Measurements from ENCODE around the gene HERC3. TPM values are rescaled to one million over a fixed set of nuclear protein-coding genes. Genes with fewer than 3 reads are reported as not detected.

HERC3 gene
- polyA plus RNA-seq, 3 donors: 30.5 to 36.9 (median 36.7) TPM

GRCh38 chr4:88614058-88614457 lies 21.8 kb downstream of the HERC3 start:
- no peak for DNase-seq
- Histone ChIP-seq H3K4me1 (ENCODE audit: control insufficient read depth in 1 of 2, insufficient read depth in 2 of 2, low read length in 2 of 2) (peaks cover 7 to 12% of the 10 kb centered on the region in 2 donors), H3K79me2 (ENCODE audit: insufficient read depth, low read length) (peaks cover 88% of the 10 kb centered on the region), H3K27me3 (ENCODE audit: control insufficient read depth in 2 of 2, insufficient read depth in 2 of 2, low read length in 2 of 2) (no peaks in the 10 kb centered on the region), H4K20me1 (ENCODE audit: insufficient read depth, low read length) (peaks cover 100% of the 10 kb centered on the region), H3K4me2 (replicated peaks; ENCODE audit: extremely low read depth, low read length, poor library complexity, severe bottlenecking) (no peak overlapping the region), H3K9ac (ENCODE audit: insufficient read depth, low read length, poor library complexity, severe bottlenecking) (no peak overlapping the region), H3K27ac (ENCODE audit: low read depth in 1 of 2, low read length in 2 of 2) (no peak overlapping the region), H3K4me3 (replicated peaks in 1 of 3; ENCODE audit: low read depth in 2 of 3, low read length in 3 of 3) (no peak overlapping the region), H3K9me3 (replicated peaks in 1 of 2; ENCODE audit: control insufficient read depth in 1 of 2, insufficient read depth in 1 of 2, low read length in 2 of 2) (no peaks in the 10 kb centered on the region), H2AFZ (ENCODE audit: insufficient read depth, low read depth, low read length, poor library complexity, severe bottlenecking) (no peak overlapping the region), H3K36me3 (replicated peaks in 1 of 2; ENCODE audit: control insufficient read depth in 1 of 2, insufficient read depth in 2 of 2, low read length in 2 of 2) (peaks cover 13 to 77% of the 10 kb centered on the region in 2 donors)
- Mint-ChIP-seq H3K36me3 (peaks cover 48 to 69% of the 10 kb centered on the region in 2 donors), H3K27me3 (ENCODE audit: low read depth in 3 of 3) (no peaks in the 10 kb centered on the region), H3K4me1 (peaks cover 38% of the 10 kb centered on the region), H3K9me3 (no peaks in the 10 kb centered on the region), H3K4me3 (no peak overlapping the region), H3K27ac (peak overlapping the region in 2 of 7 donors; percentile 57 to 66)
- WGBS (ENCODE audit: insufficient coverage): no CpG with 5 or more reads among the region's 1 CpG
- no peak for TF ChIP-seq CTCF (IDR thresholded peaks at IDR 0.05)
- intact Hi-C loops (cut with micrococcal nuclease): no loop called here

GRCh38 chr4:88616275-88617150 lies 24.2 kb downstream of the HERC3 start:
- H3K4me1 ChIP-seq (ENCODE audit: control insufficient read depth in 1 of 2, insufficient read depth in 2 of 2, low read length in 2 of 2): peaks cover 0 to 6% of the 10 kb centered on the region in 2 donors
- no peaks in the 10 kb centered on the region for H3K9me3 ChIP-seq (replicated peaks in 1 of 2; ENCODE audit: control insufficient read depth in 1 of 2, insufficient read depth in 1 of 2, low read length in 2 of 2)
- H3K27me3 Mint-ChIP-seq (ENCODE audit: low read depth in 3 of 3): peaks cover 0 to 1% (median 0%) of the 10 kb centered on the region in 3 donors
- H3K9me3 Mint-ChIP-seq: no peaks in the 10 kb centered on the region
- H4K20me1 ChIP-seq (ENCODE audit: insufficient read depth, low read length): peaks cover 100% of the 10 kb centered on the region
- H3K36me3 Mint-ChIP-seq: peaks cover 48 to 63% of the 10 kb centered on the region in 2 donors
- H2AFZ ChIP-seq (ENCODE audit: insufficient read depth, low read depth, low read length, poor library complexity, severe bottlenecking): no peak overlapping the region
- H3K27me3 ChIP-seq (ENCODE audit: control insufficient read depth in 2 of 2, insufficient read depth in 2 of 2, low read length in 2 of 2): no peaks in the 10 kb centered on the region
- H3K4me1 Mint-ChIP-seq: peaks cover 30% of the 10 kb centered on the region
- no peak overlapping the region for H3K9ac ChIP-seq (ENCODE audit: insufficient read depth, low read length, poor library complexity, severe bottlenecking)
- no peak overlapping the region for H3K4me3 ChIP-seq (replicated peaks in 1 of 3; ENCODE audit: low read depth in 2 of 3, low read length in 3 of 3)
- WGBS (ENCODE audit: insufficient coverage): no CpG with 5 or more reads among the region's 4 CpGs
- H3K27ac ChIP-seq (ENCODE audit: low read depth in 1 of 2, low read length in 2 of 2): no peak overlapping the region
- no peak overlapping the region for H3K4me2 ChIP-seq (replicated peaks; ENCODE audit: extremely low read depth, low read length, poor library complexity, severe bottlenecking)
- H3K27ac Mint-ChIP-seq: peak overlapping the region in 1 of 7 donors; percentile 43
- DNase-seq: no peak
- peaks cover 6 to 80% of the 10 kb centered on the region in 2 donors for H3K36me3 ChIP-seq (replicated peaks in 1 of 2; ENCODE audit: control insufficient read depth in 1 of 2, insufficient read depth in 2 of 2, low read length in 2 of 2)
- no peak for TF ChIP-seq CTCF (IDR thresholded peaks at IDR 0.05)
- H3K4me3 Mint-ChIP-seq: no peak overlapping the region
- intact Hi-C loops (cut with micrococcal nuclease): no loop called here
- H3K79me2 ChIP-seq (ENCODE audit: insufficient read depth, low read length): peaks cover 91% of the 10 kb centered on the region
